NCI-H1436 (cell line): Measurements from ENCODE around the gene PKD2.
"Not testable (repeated sequence)": the region's sequence is repeated elsewhere in the genome, so short reads cannot be mapped to it uniquely, and the experiment has no call there.

ENCODE experiments used
- DNase-seq: peaks from one replicate; lab custom pipeline; 2025; lab: John Stamatoyannopoulos, UW

PKD2 gene

GRCh38 chr4:87986508-87986907 lies 20.9 kb upstream of the PKD2 start:
- no peak for DNase-seq

- no peak for DNase-seq
Observed at GRCh38 chr4:87989765-87990164, 17.7 kb upstream of the PKD2 start.

GRCh38 chr4:87995435-87995834 lies 12.0 kb upstream of the PKD2 start:
- DNase-seq, result no peak

GRCh38 chr4:87999191-87999691 lies 8.2 kb upstream of the PKD2 start:
- not testable (repeated sequence) for DNase-seq

- DNase-seq, result no peak
Observed at GRCh38 chr4:88001871-88002270, 5.6 kb upstream of the PKD2 start.

- no peak for DNase-seq
Observed at GRCh38 chr4:88002786-88003185, 4.6 kb upstream of the PKD2 start.

GRCh38 chr4:88003261-88003660 lies 4.2 kb upstream of the PKD2 start:
- no peak for DNase-seq

GRCh38 chr4:88005076-88005475 lies 2.4 kb upstream of the PKD2 start:
- no peak for DNase-seq

GRCh38 chr4:88005946-88006345 lies 1.5 kb upstream of the PKD2 start:
- no peak for DNase-seq

- no peak for DNase-seq
Observed at GRCh38 chr4:88006956-88007303, 505 bp upstream of the PKD2 start.

GRCh38 chr4:88008122-88008742 lies 797 bp downstream of the PKD2 start:
- DNase-seq, result no peak

- DNase-seq, result no peak
Observed at GRCh38 chr4:88008743-88009171, 1.3 kb downstream of the PKD2 start.

- no peak for DNase-seq
Observed at GRCh38 chr4:88009871-88010270, 2.4 kb downstream of the PKD2 start.

GRCh38 chr4:88010966-88011365 lies 3.5 kb downstream of the PKD2 start:
- no peak for DNase-seq

GRCh38 chr4:88012647-88013046 lies 5.2 kb downstream of the PKD2 start:
- DNase-seq, result no peak

- DNase-seq, result no peak
Observed at GRCh38 chr4:88014386-88014905, 7.0 kb downstream of the PKD2 start.

- no peak for DNase-seq
Observed at GRCh38 chr4:88015659-88016295, 8.3 kb downstream of the PKD2 start.

- DNase-seq, result no peak
Observed at GRCh38 chr4:88017516-88018297, 10.3 kb downstream of the PKD2 start.

- DNase-seq, result no peak
Observed at GRCh38 chr4:88018466-88018865, 11.0 kb downstream of the PKD2 start.

- no peak for DNase-seq
Observed at GRCh38 chr4:88021824-88022223, 14.4 kb downstream of the PKD2 start.

- no peak for DNase-seq
Observed at GRCh38 chr4:88022289-88022688, 14.9 kb downstream of the PKD2 start.

- DNase-seq, result not testable (repeated sequence)
Observed at GRCh38 chr4:88025868-88026661, 18.6 kb downstream of the PKD2 start.
